ENCODE measurements around the gene NQO2.

Gene NQO2

DNA sequence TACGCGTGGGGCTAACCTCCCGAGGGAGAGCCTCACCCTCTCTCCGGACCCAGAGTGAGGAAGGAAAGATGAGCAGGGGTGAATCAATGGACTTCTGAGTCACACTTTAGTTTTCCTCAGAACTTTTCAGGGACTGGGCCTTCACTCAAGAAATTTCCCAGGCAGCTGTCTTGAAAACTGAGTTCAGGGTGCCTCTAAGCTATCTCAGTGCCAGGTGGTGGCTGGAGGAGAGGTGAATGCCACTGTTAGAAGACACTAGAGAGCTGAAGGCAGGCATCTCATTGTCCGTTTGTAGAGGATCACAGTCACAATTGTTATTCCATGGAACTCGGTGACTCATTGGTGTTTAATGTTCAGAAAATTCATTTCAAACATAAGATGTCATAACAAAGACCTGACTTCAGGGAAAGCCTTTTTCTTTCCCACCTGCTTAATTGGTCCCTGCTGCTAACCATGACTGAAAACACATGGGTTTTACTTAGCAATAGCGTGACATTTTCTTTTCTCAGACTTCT, 23.1 kb upstream of the NQO2 start:
- H3K4me3 ChIP-seq (ENCODE audit: low read length) = no peak overlapping the region
- TF ChIP-seq, protein P1, sequence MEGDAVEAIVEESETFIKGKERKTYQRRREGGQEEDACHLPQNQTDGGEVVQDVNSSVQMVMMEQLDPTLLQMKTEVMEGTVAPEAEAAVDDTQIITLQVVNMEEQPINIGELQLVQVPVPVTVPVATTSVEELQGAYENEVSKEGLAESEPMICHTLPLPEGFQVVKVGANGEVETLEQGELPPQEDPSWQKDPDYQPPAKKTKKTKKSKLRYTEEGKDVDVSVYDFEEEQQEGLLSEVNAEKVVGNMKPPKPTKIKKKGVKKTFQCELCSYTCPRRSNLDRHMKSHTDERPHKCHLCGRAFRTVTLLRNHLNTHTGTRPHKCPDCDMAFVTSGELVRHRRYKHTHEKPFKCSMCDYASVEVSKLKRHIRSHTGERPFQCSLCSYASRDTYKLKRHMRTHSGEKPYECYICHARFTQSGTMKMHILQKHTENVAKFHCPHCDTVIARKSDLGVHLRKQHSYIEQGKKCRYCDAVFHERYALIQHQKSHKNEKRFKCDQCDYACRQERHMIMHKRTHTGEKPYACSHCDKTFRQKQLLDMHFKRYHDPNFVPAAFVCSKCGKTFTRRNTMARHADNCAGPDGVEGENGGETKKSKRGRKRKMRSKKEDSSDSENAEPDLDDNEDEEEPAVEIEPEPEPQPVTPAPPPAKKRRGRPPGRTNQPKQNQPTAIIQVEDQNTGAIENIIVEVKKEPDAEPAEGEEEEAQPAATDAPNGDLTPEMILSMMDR (conservative IDR thresholded peaks at IDR 0.05; ENCODE audit: low read depth, low read length) = no peak
- no peak for DNase-seq (ENCODE audit: low read depth)

DNA sequence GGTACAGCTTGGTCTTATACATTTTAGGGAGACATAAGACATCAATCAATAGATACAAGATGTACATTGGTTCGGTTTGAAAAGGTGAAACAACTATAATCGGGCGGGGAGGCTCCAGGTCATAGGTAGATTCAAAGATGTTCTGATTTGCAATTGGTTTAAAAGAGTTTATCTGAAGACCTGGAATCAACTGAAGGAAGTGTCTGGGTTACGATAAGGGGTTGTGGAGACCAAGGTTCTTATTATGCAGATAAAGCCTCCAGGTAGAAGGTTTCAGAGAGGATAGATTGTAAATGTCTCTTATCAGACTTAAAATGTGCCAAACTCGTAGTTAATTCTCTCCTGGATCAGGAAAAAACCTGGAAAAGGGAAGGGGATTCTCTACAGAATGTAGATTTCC, 22.4 kb upstream of the NQO2 start:
- no peak overlapping the region for H3K4me3 ChIP-seq (ENCODE audit: low read length)
- DNase-seq (ENCODE audit: low read depth) = no peak
- TF ChIP-seq, protein P1 (conservative IDR thresholded peaks at IDR 0.05; ENCODE audit: low read depth, low read length) = no peak

DNA sequence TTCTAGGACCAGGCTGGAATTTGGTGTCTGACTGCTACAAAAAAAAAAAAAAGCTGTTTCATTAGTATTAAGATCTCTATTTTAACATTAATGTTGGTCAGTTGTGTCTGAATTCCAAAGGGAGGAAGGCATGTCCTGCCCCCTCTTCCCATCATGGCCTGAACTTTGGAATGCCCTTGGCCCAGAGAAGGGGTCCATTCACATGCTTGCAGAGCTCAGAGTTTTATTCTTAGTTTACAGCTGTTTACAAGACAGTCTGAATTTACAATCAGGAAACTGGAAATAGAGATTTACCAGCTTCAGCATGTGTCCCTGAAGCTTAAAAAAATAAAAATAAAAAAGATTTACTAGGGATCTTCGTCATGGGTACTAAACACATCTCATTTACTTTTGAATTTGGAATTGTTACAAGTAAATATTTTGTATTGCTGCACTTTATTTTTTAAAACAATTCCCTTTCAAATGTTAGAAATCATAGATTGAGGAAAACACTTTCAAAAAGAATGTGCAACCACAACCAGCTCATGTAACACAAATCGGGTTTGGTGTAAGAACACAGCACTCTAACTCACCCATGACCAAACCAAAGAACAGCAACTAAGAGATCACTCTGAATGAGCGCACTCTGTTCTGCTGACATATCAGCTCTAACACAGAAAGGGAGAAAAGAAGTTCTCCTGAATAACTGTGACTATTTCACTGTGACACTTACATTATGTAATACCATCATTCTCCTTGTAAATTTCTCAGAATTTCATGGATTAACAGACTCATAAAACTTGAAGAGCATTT, 21.7 kb upstream of the NQO2 start:
- TF ChIP-seq, protein P1 (conservative IDR thresholded peaks at IDR 0.05; ENCODE audit: low read depth, low read length) = no peak
- no peak for DNase-seq (ENCODE audit: low read depth)
- no peak overlapping the region for H3K4me3 ChIP-seq (ENCODE audit: low read length)

DNA sequence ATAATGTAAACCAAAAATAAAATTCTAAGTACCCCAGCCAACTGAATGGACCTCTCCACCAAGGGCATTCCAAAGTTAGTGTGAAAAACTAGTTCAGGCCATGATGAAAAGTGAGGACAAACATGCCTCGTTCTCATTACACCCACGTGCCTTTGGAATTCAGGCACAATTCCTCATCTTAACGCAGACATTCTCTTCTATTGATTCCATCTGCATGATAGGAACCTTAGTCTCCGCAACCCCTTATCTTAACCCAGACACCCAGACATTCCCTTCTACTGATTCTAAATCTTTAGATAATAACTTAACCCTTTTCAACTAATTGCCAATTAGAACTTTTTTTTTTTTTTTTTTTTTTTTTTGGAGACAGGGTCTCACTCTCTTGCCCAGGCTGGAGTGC, 20.8 kb upstream of the NQO2 start:
- no peak overlapping the region for H3K4me3 ChIP-seq (ENCODE audit: low read length)
- TF ChIP-seq, protein P1 (conservative IDR thresholded peaks at IDR 0.05; ENCODE audit: low read depth, low read length) = no peak
- no peak for DNase-seq (ENCODE audit: low read depth)

DNA sequence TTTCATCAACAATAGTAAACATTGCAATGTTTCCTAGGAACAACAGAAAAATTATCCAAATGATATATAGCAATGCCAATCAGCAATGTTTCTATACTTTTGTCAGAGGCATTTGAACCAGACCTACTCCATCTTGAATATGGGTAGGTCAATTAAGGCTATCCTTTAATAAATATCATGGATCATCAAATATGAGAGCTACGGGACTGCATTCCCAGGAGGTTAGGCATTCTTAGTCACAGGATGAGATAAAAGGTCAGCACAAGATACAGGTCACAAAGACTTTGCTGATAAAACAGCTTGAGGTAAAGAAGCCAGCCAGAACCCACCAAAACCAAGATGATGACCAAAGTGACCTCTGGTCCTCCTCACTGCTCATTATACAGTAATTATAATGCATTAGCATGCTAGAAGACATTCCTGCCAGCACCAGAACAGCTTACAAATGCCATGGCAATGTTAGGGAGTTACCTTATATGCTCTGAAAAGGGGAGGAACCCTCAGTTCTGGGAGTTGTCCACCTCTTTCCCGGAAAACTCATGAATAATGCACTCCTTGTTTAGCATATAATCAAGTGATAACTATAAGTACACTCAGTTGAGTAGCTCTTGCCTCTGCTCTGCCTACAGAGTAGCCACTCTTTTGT, 19.8 kb upstream of the NQO2 start:
- no peak overlapping the region for H3K4me3 ChIP-seq (ENCODE audit: low read length)
- DNase-seq (ENCODE audit: low read depth) = no peak
- TF ChIP-seq, protein P1 (conservative IDR thresholded peaks at IDR 0.05; ENCODE audit: low read depth, low read length) = no peak

DNA sequence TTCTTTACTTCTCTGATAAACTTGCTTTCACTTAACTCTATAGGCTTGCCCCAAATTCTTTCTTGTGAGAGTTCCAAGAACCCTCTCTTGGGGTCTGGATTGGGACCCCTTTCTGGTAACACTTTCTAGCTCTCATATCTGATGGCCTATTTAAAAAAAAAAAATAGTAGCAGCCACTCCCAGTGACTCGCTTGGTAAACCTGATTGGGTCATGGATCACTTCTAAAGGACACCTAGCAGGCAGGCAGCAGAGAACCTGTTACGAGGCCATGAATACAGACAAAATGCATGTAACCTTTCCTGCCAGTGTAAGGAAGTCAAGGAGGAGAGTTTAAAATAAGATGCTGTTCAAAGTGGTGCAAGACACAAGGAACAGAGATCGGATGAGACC, 19.2 kb upstream of the NQO2 start:
- DNase-seq (ENCODE audit: low read depth) = no peak

More for the DNA sequence above, 19.2 kb upstream of the NQO2 start:
- TF ChIP-seq, protein P1 (conservative IDR thresholded peaks at IDR 0.05; ENCODE audit: low read depth, low read length) = no peak
- no peak overlapping the region for H3K4me3 ChIP-seq (ENCODE audit: low read length)
